Mononuclear cell (primary cell): ENCODE results near the gene DIAPH2. TPM values are rescaled to one million over a fixed set of nuclear protein-coding genes. Genes with fewer than 3 reads are reported as not detected.

Experiments used
- H3K27me3 ChIP-seq: 2 replicates; pipeline ENCODE4 v1.6.0; 2011; ENCODE audit warnings: low read length, control low read depth; ENCODE audit not compliant: insufficient read depth
- H3K4me1 ChIP-seq: 2 replicates; pipeline ENCODE4 v1.5.1; 2011; ENCODE audit warnings: mild to moderate bottlenecking, low read length, control low read depth; ENCODE audit not compliant: insufficient read depth
- H3K4me3 ChIP-seq: 2 replicates; pipeline ENCODE4 v1.5.1; 2011; ENCODE audit warnings: mild to moderate bottlenecking, low read length, moderate library complexity
- H3K9me3 ChIP-seq: 2 replicates; pipeline ENCODE4 v1.5.1; 2011; ENCODE audit warnings: low read depth, mild to moderate bottlenecking, control low read depth, low read length
- total RNA-seq: library from RNA; depleted of rRNA; stranded (reverse); fragments of >200 nt; gene quantifications from one replicate; pipeline ENCODE4 v1.2.3, GENCODE V29; 2012

The DIAPH2 gene
- total RNA-seq, 1 donor = 31.0 TPM

GRCh38 chrX:97314345-97314744 is 629.7 kb downstream of the DIAPH2 start:
- Histone ChIP-seq H3K4me1 (no peaks in the 10 kb centered on the region), H3K9me3 (no peaks in the 10 kb centered on the region), H3K27me3 (no peaks in the 10 kb centered on the region), H3K4me3 (no peak overlapping the region)

- Histone ChIP-seq H3K4me3 (no peak overlapping the region), H3K4me1 (no peaks in the 10 kb centered on the region), H3K9me3 (no peaks in the 10 kb centered on the region), H3K27me3 (no peaks in the 10 kb centered on the region)
Observed at GRCh38 chrX:97315939-97316338, 631.3 kb downstream of the DIAPH2 start.

GRCh38 chrX:97320305-97320704 is 635.7 kb downstream of the DIAPH2 start:
- Histone ChIP-seq H3K9me3 (no peaks in the 10 kb centered on the region), H3K27me3 (no peaks in the 10 kb centered on the region), H3K4me3 (no peak overlapping the region), H3K4me1 (no peaks in the 10 kb centered on the region)

- Histone ChIP-seq H3K4me1 (no peaks in the 10 kb centered on the region), H3K9me3 (no peaks in the 10 kb centered on the region), H3K27me3 (no peaks in the 10 kb centered on the region), H3K4me3 (no peak overlapping the region)
Observed at GRCh38 chrX:97322401-97322800, 637.8 kb downstream of the DIAPH2 start.

GRCh38 chrX:97326456-97326855 is 641.8 kb downstream of the DIAPH2 start:
- Histone ChIP-seq H3K4me3 (no peak overlapping the region), H3K9me3 (no peaks in the 10 kb centered on the region), H3K4me1 (no peaks in the 10 kb centered on the region), H3K27me3 (no peaks in the 10 kb centered on the region)

- H3K4me3 ChIP-seq = no peak overlapping the region
- no peaks in the 10 kb centered on the region for H3K27me3 ChIP-seq
- H3K9me3 ChIP-seq = no peaks in the 10 kb centered on the region
- no peaks in the 10 kb centered on the region for H3K4me1 ChIP-seq
Observed at GRCh38 chrX:97328853-97329390, 644.3 kb downstream of the DIAPH2 start.

- Histone ChIP-seq H3K9me3 (no peaks in the 10 kb centered on the region), H3K4me3 (no peak overlapping the region), H3K27me3 (no peaks in the 10 kb centered on the region), H3K4me1 (no peaks in the 10 kb centered on the region)
Observed at GRCh38 chrX:97330151-97330550, 645.5 kb downstream of the DIAPH2 start.

GRCh38 chrX:97332963-97333362 is 648.3 kb downstream of the DIAPH2 start:
- no peaks in the 10 kb centered on the region for H3K27me3 ChIP-seq
- H3K4me3 ChIP-seq = no peak overlapping the region
- no peaks in the 10 kb centered on the region for H3K9me3 ChIP-seq
- H3K4me1 ChIP-seq = no peaks in the 10 kb centered on the region

GRCh38 chrX:97334850-97335249 is 650.2 kb downstream of the DIAPH2 start:
- no peaks in the 10 kb centered on the region for H3K4me1 ChIP-seq
- H3K27me3 ChIP-seq = no peaks in the 10 kb centered on the region
- no peak overlapping the region for H3K4me3 ChIP-seq
- H3K9me3 ChIP-seq = no peaks in the 10 kb centered on the region

GRCh38 chrX:97344724-97345123 is 660.1 kb downstream of the DIAPH2 start:
- Histone ChIP-seq H3K27me3 (no peaks in the 10 kb centered on the region), H3K4me3 (no peak overlapping the region), H3K9me3 (no peaks in the 10 kb centered on the region), H3K4me1 (no peaks in the 10 kb centered on the region)

GRCh38 chrX:97358941-97359340 is 674.3 kb downstream of the DIAPH2 start:
- H3K4me1 ChIP-seq = no peaks in the 10 kb centered on the region
- no peaks in the 10 kb centered on the region for H3K9me3 ChIP-seq
- H3K27me3 ChIP-seq = no peaks in the 10 kb centered on the region
- no peak overlapping the region for H3K4me3 ChIP-seq

- Histone ChIP-seq H3K27me3 (no peaks in the 10 kb centered on the region), H3K4me1 (no peaks in the 10 kb centered on the region), H3K4me3 (no peak overlapping the region), H3K9me3 (no peaks in the 10 kb centered on the region)
Observed at GRCh38 chrX:97363843-97364242, 679.2 kb downstream of the DIAPH2 start.

- H3K27me3 ChIP-seq = no peaks in the 10 kb centered on the region
- no peak overlapping the region for H3K4me3 ChIP-seq
- H3K9me3 ChIP-seq = no peaks in the 10 kb centered on the region
- H3K4me1 ChIP-seq = no peaks in the 10 kb centered on the region
Observed at GRCh38 chrX:97366237-97366636, 681.6 kb downstream of the DIAPH2 start.

- Histone ChIP-seq H3K4me1 (no peaks in the 10 kb centered on the region), H3K9me3 (no peaks in the 10 kb centered on the region), H3K4me3 (no peak overlapping the region), H3K27me3 (no peaks in the 10 kb centered on the region)
Observed at GRCh38 chrX:97367125-97367524, 682.5 kb downstream of the DIAPH2 start.

- H3K4me1 ChIP-seq = no peaks in the 10 kb centered on the region
- H3K4me3 ChIP-seq = no peak overlapping the region
- no peaks in the 10 kb centered on the region for H3K9me3 ChIP-seq
- no peaks in the 10 kb centered on the region for H3K27me3 ChIP-seq
Observed at GRCh38 chrX:97369947-97370346, 685.3 kb downstream of the DIAPH2 start.

GRCh38 chrX:97372001-97372766 is 687.5 kb downstream of the DIAPH2 start:
- no peaks in the 10 kb centered on the region for H3K27me3 ChIP-seq
- H3K4me1 ChIP-seq = no peaks in the 10 kb centered on the region
- no peaks in the 10 kb centered on the region for H3K9me3 ChIP-seq
- no peak overlapping the region for H3K4me3 ChIP-seq
